HUES48 (cell line): ENCODE results near the gene EGLN2.
"Not testable (repeated sequence)": the region's sequence is repeated elsewhere in the genome, so short reads cannot be mapped to it uniquely, and the experiment has no call there.

Source experiments
- H3K27ac ChIP-seq: one replicate; pipeline ENCODE4 v1.7.0; 2013; ENCODE audit warnings: low read depth, low read length, inconsistent platforms
- H3K27me3 ChIP-seq: 2 replicates; pipeline ENCODE4 v1.6.1; 2013; ENCODE audit warnings: mild to moderate bottlenecking, low read length; ENCODE audit not compliant: control insufficient read depth, insufficient read depth
- H3K36me3 ChIP-seq: 2 replicates; pipeline ENCODE4 v1.6.1; 2013; ENCODE audit warnings: low read length; ENCODE audit not compliant: control insufficient read depth, insufficient read depth
- H3K4me1 ChIP-seq: 2 replicates; pipeline ENCODE4 v1.6.1; 2013; ENCODE audit warnings: mild to moderate bottlenecking, low read length; ENCODE audit not compliant: control insufficient read depth, insufficient read depth
- H3K4me3 ChIP-seq: 2 replicates; pipeline ENCODE4 v1.5.1; 2013; ENCODE audit warnings: mild to moderate bottlenecking, low read depth, low read length
- H3K9ac ChIP-seq: 2 replicates; pipeline ENCODE4 v1.6.1; 2013; ENCODE audit warnings: mild to moderate bottlenecking, low read depth, low read length, moderate library complexity
- H3K9me3 ChIP-seq: 2 replicates; pipeline ENCODE4 v1.6.1; 2013; ENCODE audit warnings: low read length; ENCODE audit not compliant: control insufficient read depth, insufficient read depth

EGLN2 gene

GRCh38 chr19:40759352-40759751 lies 39.6 kb upstream of the EGLN2 start:
- no peak overlapping the region for H3K27ac ChIP-seq
- H3K36me3 ChIP-seq = peaks cover 97% of the 10 kb centered on the region

GRCh38 chr19:40762754-40763470 lies 36.1 kb upstream of the EGLN2 start:
- Histone ChIP-seq H3K9me3 (no peaks in the 10 kb centered on the region), H3K27me3 (no peaks in the 10 kb centered on the region), H3K36me3 (peaks cover 84% of the 10 kb centered on the region), H3K4me3 (no peak overlapping the region), H3K4me1 (no peaks in the 10 kb centered on the region), H3K27ac (no peak overlapping the region), H3K9ac (no peak overlapping the region)

More at GRCh38 chr19:40759352-40759751, 39.6 kb upstream of the EGLN2 start:
- Histone ChIP-seq H3K4me1 (peaks cover 3% of the 10 kb centered on the region; the same call in 1 of the 2 replicates), H3K9me3 (no peaks in the 10 kb centered on the region), H3K9ac (no peak overlapping the region), H3K4me3 (no peak overlapping the region), H3K27me3 (no peaks in the 10 kb centered on the region)

- H3K4me3 ChIP-seq = no peak overlapping the region
- H3K27ac ChIP-seq = no peak overlapping the region
- no peaks in the 10 kb centered on the region for H3K4me1 ChIP-seq
- no peak overlapping the region for H3K9ac ChIP-seq
- H3K9me3 ChIP-seq = no peaks in the 10 kb centered on the region
- H3K27me3 ChIP-seq = no peaks in the 10 kb centered on the region
- peaks cover 78% of the 10 kb centered on the region for H3K36me3 ChIP-seq
These were observed 35.5 kb upstream of the EGLN2 start for GRCh38 chr19:40763526-40763925.

- Histone ChIP-seq H3K27ac (no peak overlapping the region), H3K9ac (no peak overlapping the region), H3K4me1 (no peaks in the 10 kb centered on the region), H3K9me3 (no peaks in the 10 kb centered on the region), H3K4me3 (no peak overlapping the region), H3K36me3 (peaks cover 76% of the 10 kb centered on the region), H3K27me3 (no peaks in the 10 kb centered on the region)
These were observed 35.0 kb upstream of the EGLN2 start for GRCh38 chr19:40763963-40764362.

- not testable (repeated sequence) for H3K27ac ChIP-seq, H3K9me3 ChIP-seq, H3K4me1 ChIP-seq, H3K27me3 ChIP-seq, H3K4me3 ChIP-seq, H3K9ac ChIP-seq
- H3K36me3 ChIP-seq = peaks cover 51% of the 10 kb centered on the region
These were observed 32.6 kb upstream of the EGLN2 start for GRCh38 chr19:40766385-40766784.

- H3K27ac ChIP-seq = no peak overlapping the region
These were observed 30.1 kb upstream of the EGLN2 start for GRCh38 chr19:40768869-40769268.

GRCh38 chr19:40771101-40771862 lies 27.7 kb upstream of the EGLN2 start:
- not testable (repeated sequence) for H3K9ac ChIP-seq, H3K36me3 ChIP-seq, H3K4me3 ChIP-seq, H3K9me3 ChIP-seq, H3K27me3 ChIP-seq, H3K4me1 ChIP-seq, H3K27ac ChIP-seq

More at GRCh38 chr19:40768869-40769268, 30.1 kb upstream of the EGLN2 start:
- Histone ChIP-seq H3K4me1 (no peaks in the 10 kb centered on the region), H3K36me3 (peaks cover 27% of the 10 kb centered on the region), H3K9me3 (peaks cover 2% of the 10 kb centered on the region; the same call in 1 of the 2 replicates), H3K27me3 (no peaks in the 10 kb centered on the region), H3K4me3 (no peak overlapping the region), H3K9ac (no peak overlapping the region)

- no peak within 1 kb of the TSS for H3K4me3 ChIP-seq
- peaks cover 2% of the 10 kb centered on the region; the same call in 1 of the 2 replicates for H3K9me3 ChIP-seq
- H3K27ac ChIP-seq = no peak within 1 kb of the TSS
- H3K4me1 ChIP-seq = peaks cover 13% of the 10 kb centered on the region
- no peak within 1 kb of the TSS for H3K9ac ChIP-seq
- H3K27me3 ChIP-seq = no peaks in the 10 kb centered on the region
- H3K36me3 ChIP-seq = no peaks in the 10 kb centered on the region
These were observed 23.9 kb upstream of the EGLN2 start, which contains the start of gene MIA for GRCh38 chr19:40774916-40775631. Gene MIA (plus strand): TSS chr19:40775521. CDS start chr19:40775543, 22 bp downstream.

GRCh38 chr19:40775632-40776022 lies 23.4 kb upstream of the EGLN2 start:
- peaks cover 2% of the 10 kb centered on the region; the same call in 1 of the 2 replicates for H3K9me3 ChIP-seq
- no peaks in the 10 kb centered on the region for H3K36me3 ChIP-seq
- peaks cover 14% of the 10 kb centered on the region for H3K4me1 ChIP-seq
- H3K4me3 ChIP-seq = no peak overlapping the region
- no peak overlapping the region for H3K9ac ChIP-seq
- no peak overlapping the region for H3K27ac ChIP-seq
- no peaks in the 10 kb centered on the region for H3K27me3 ChIP-seq

GRCh38 chr19:40776364-40776763 lies 22.6 kb upstream of the EGLN2 start:
- Histone ChIP-seq H3K27ac (no peak overlapping the region), H3K4me1 (peaks cover 14% of the 10 kb centered on the region), H3K36me3 (no peaks in the 10 kb centered on the region), H3K9me3 (no peaks in the 10 kb centered on the region), H3K9ac (no peak overlapping the region), H3K27me3 (no peaks in the 10 kb centered on the region), H3K4me3 (no peak overlapping the region)
